ENCODE measurements around the gene ANKRD63.

The ANKRD63 gene

GRCh38 chr15:40282869-40283614 lies at the start of gene ANKRD63:
Gene ANKRD63, minus strand, starts transcription at chr15:40283064. Its CDS starts 478 bp downstream, at chr15:40282586.
- DNase-seq (ENCODE audit: low spot score), result no peak

DNA sequence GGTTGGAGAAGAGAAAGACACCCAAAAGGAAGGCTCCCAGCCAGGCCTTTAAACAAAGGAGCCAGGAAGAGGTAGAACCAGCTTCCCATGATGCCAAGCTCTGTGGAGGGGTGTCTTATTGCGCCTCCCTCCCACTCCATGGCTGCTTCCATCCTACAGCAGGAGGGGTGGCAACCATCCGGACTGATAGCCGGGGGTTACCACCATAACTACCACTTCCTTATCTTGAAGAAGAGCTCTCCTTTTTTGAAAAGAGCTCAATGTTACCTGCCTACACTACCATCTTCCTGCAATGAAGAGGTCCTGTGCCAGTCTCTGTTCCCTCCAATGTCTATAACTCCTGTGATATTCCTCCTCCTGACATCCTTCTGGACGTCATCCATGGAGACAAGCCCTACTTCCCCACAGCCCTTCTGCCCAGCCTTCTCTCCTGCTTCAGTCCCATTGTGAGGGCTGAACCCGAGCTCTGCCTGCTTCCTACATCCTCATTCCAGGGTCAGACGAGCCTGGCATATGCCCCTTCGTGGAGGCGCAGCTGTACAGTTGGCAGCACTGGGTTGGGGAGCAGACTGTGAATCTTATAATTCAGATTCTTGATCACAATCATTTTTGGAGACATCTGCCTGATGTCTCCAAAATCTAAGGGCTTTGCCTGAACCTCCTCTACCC lies 49.4 kb upstream of the ANKRD63 start:
- no peak for DNase-seq (ENCODE audit: low spot score)

DNA sequence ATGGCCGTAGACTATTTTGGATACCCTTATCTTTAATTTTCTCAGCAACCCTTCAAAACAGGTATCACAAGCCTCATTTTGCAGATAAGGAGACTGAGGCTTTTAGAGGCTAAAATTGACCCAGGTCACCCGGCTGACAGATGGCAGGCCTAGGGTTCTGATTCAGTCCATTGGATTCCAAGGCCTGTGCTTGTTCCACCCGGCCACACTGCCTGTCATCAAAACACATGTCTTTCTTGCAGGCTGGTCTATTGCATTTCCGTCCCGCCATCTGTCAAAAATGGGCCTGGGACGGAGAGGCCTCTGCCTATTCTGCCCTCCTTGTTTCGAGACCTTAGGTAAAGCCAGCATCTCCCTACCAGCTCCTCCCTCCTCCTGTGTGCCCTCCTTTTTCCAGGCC lies 48.8 kb upstream of the ANKRD63 start:
- no peak for DNase-seq (ENCODE audit: low spot score)

GRCh38 chr15:40331026-40331425 lies 48.2 kb upstream of the ANKRD63 start:
- no peak for DNase-seq (ENCODE audit: low spot score)

DNA sequence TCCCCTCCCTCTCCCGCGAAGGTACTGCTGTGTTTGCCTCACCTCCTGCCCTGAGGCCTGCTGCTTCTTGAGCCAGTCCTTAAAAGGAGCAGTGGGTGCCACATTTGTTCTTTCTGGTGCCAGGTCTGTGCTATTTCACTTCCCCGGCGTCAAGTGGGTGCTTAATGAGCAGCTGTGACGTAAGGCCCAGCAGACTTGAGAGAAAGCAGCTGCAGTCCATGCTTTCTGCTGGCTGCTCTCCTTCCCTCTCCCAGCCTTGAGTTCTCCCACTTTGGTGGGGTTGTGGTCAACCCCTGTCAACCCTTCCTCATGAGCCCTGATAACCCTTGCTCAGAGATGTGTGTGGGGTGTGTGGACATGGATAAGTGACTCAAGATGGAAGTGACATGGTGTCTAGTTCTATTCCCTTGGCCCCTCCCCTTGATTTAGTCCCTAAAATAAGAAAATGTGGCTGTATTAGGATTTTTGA lies 47.5 kb upstream of the ANKRD63 start:
- DNase-seq (ENCODE audit: low spot score), result no peak

GRCh38 chr15:40329804-40330203 lies 46.9 kb upstream of the ANKRD63 start:
- DNase-seq (ENCODE audit: low spot score), result no peak

- DNase-seq (ENCODE audit: low spot score), result no peak
Observed at GRCh38 chr15:40328751-40329150, 45.9 kb upstream of the ANKRD63 start.

GRCh38 chr15:40328176-40328575 lies 45.3 kb upstream of the ANKRD63 start:
- no peak for DNase-seq (ENCODE audit: low spot score)

DNA sequence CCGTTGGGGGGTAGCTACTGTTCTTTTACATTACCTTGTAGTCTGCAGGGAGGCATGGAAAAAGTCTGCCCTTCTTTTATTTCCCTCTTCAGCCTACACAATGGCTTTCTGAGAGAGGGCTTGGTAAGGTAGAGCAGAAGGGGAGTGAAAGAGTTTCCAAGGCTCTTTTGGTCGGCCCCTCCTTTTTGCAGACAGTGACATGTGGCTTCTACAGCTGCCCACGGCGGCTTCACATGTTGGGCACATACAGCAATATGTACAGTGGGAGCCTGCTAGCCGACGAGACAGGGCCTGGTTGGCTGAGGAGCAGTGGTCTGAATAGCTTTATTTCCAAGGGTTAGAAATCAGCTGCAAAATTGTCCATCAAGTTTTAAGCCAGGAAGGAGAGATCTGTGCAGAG lies 44.6 kb upstream of the ANKRD63 start:
- DNase-seq (ENCODE audit: low spot score), result no peak

GRCh38 chr15:40325700-40326099 lies 42.8 kb upstream of the ANKRD63 start:
- DNase-seq (ENCODE audit: low spot score), result no peak

- no peak for DNase-seq (ENCODE audit: low spot score)
Observed at GRCh38 chr15:40325188-40325587, 42.3 kb upstream of the ANKRD63 start.

DNA sequence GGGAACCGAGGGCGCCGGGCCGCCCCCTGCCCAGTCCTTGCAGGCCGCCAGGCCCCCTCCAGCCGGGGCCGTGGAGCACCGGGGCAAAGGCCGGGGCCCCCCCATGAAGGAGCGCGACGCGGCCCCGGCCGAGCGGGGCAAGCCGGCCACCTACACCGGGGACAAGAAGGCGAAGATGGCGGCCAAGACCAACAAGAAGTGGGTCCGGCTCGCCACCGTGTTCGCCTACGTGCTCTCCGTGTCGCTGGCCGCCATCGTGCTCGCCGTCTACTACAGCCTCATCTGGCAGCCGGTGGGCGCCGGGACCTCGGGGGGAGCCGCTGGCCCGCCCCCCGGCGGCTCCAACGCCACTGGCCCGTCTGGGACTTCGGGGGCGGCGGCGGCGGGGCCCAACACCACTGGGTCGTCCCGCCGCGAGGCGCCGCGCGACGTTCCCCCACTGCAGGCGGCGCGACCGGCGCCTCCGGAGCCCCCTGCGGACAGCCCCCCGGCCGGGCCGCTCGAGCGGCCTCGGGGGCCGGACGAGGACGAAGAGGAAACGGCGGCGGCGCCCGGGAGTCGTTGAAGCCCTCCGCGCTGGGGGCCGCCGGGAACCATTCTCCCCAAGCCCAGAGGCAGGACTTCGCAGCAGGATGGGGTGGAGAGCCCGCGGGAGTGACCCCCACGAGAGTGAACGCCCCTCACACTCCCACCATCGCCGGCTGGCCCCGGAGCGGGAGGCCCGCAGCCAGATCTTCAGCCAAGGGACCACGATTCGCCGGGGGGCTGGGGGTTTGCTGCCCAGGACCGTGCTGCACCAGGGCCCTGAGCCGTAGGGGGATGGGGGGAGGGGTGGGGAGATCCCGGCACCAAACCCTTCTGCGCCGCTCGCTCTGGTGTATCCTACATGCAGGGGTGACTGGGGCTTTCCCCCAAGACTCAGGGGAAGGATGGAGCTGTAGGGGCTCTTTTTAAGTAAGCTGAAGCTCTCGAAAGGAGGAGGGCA lies 41.4 kb upstream of the ANKRD63 start:
- DNase-seq (ENCODE audit: low spot score), result no peak

DNA sequence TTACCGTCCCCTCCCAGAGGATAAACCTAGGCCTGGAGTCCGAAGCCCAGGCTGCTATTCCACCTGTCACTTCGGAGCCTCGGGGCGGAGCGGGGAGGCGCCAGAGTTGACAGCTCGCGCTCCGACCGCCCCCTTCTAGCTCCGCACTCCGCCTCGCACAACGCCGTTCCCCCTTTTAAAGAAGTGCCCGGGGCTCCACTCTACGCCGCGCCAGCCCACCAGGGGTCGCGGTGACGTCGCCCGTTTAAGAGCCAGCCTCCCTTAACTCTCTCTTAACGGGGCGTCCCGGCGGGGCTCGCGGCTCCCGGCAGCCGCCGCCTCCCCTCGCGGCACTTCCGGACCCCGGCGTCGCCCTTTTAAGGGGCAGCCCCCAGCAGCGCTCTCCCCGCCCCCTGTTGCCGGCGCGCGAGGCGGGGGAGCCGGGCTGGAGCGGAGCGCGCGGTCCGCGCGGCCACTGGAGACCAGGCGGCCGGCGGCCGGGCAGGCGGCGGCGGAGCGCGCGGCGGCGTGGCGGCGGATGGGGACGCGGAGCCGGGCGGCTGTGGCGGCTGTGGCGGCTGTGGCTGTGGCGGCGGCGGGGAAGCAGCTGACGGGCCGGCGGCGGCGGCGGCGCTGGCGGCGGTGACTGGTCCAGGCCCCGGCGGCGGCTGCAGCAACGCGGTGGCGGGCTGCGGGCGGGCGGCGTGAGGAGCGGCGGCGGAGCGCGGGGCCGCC lies 40.5 kb upstream of the ANKRD63 start, which contains the start of gene INAFM2:
INAFM2 (plus strand) TSS at position 454 of the 714 bp plus-strand sequence. CDS start 364 bp downstream, outside the sequence.
- DNase-seq (ENCODE audit: low spot score), result peak; percentile 62

GRCh38 chr15:40322531-40323238 lies 39.8 kb upstream of the ANKRD63 start:
- DNase-seq (ENCODE audit: low spot score), result no peak

- peak; percentile 57 for DNase-seq (ENCODE audit: low spot score)
Observed at GRCh38 chr15:40320931-40321371, 38.1 kb upstream of the ANKRD63 start.

DNA sequence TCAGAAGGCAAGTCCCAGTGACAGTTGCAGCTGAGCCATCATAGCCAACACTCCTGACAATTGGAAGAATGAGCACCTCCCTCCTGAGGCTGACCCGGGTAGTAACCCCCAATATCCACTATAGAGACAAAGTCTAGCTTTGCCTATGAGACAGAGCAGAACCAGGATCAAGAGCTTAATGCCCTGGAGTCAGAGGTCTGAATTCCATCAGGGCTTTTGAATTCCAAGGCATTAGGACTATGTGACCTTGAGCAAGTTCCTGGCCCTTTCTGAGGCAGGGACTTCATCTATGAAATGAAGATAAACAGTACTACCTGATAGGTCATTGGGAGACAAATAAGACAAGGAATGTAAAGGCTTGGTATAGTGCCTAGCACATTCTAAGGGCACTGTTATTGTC lies 37.5 kb upstream of the ANKRD63 start:
- DNase-seq (ENCODE audit: low spot score), result no peak

DNA sequence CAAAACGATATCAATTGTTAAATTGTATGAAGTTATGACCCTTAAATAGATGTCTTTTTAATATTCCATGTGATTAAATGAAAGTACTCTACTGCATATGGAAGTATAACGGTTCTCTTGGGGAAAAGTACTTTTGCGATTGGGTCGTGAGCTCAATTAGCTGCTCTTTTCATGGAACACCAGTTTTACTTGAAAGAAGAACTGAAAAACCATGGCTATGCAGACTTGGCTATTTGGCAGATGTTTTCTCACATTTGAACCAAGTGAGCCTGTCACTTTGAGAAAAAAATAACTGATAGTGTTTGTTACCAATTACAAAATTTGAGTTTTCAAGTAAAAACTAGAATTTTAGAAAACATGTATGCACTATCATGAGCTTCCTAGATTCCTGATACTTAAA lies 34.7 kb upstream of the ANKRD63 start:
- DNase-seq (ENCODE audit: low spot score), result no peak

DNA sequence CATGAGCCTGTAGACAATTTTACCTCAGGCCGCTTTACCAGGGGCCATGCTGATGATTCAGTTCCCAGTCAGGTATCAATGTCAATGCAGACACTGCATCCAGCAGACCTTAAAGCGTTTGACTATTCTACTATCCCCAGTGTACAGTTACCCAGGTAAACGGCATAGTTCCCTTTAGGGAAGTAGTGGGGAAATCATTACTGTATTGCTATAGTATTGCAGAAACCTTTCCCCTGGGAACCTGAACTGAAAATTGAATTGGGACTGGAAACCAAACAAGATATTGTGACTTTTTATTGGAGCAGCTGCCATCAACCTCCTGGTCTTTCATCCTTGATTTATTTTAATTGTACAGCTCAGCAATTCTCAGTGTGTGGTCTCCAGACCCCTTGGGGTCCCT lies 34.1 kb upstream of the ANKRD63 start:
- DNase-seq (ENCODE audit: low spot score), result no peak

DNA sequence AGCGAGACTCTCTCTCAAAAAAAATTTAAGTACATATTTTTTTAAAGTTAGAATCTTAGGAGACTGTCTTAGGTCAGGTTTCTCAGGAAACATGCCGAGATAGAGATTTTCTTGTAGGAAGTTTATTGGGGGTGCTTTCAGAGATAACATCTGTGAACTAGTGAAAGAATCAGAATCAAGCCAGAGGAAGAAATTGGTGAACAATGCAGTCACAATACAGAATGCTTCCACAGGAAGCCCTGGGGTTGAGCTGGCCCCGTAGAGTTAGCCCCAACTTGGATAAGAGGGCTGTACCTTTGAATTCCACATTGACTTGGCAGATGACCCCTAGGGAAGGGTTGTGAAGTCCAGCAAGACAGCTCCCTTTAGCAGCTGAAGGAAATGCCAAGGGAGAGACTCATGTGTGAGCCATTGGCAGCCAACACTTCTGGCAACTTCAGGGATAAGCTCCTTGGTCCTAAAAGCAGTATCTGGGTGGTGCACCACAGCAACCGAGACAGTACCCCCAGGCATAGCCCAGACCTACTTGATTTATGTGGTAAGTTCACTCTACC lies 31.9 kb upstream of the ANKRD63 start:
- no peak for DNase-seq (ENCODE audit: low spot score)

Data from COLO829 (cell line).